ENCODE results near the gene CDC20. TPM values are rescaled to one million over a fixed set of nuclear protein-coding genes. Genes with fewer than 3 reads are reported as not detected.

The CDC20 gene
- polyA plus RNA-seq, 3 donors: 0.08 to 0.10 TPM; not detected in 1

GRCh38 chr1:43387976-43388599 is 29.3 kb downstream of the CDC20 start:
- Histone ChIP-seq H3K4me2 (replicated peaks; ENCODE audit: extremely low read depth, low read length, poor library complexity, severe bottlenecking) (no peak overlapping the region), H3K9ac (ENCODE audit: insufficient read depth, low read length, poor library complexity, severe bottlenecking) (peak overlapping the region; percentile 9), H3K27me3 (ENCODE audit: control insufficient read depth in 2 of 2, insufficient read depth in 2 of 2, low read length in 2 of 2) (no peaks in the 10 kb centered on the region), H3K4me1 (ENCODE audit: control insufficient read depth in 1 of 2, insufficient read depth in 2 of 2, low read length in 2 of 2) (peaks cover 18 to 30% of the 10 kb centered on the region in 2 donors), H3K36me3 (replicated peaks in 1 of 2; ENCODE audit: control insufficient read depth in 1 of 2, insufficient read depth in 2 of 2, low read length in 2 of 2) (peaks cover 49 to 53% of the 10 kb centered on the region in 2 donors), H3K79me2 (ENCODE audit: insufficient read depth, low read length) (peaks cover 56% of the 10 kb centered on the region), H4K20me1 (ENCODE audit: insufficient read depth, low read length) (peaks cover 16% of the 10 kb centered on the region), H3K4me3 (replicated peaks in 1 of 3; ENCODE audit: low read depth in 2 of 3, low read length in 3 of 3) (no peak overlapping the region), H2AFZ (ENCODE audit: insufficient read depth, low read depth, low read length, poor library complexity, severe bottlenecking) (no peak overlapping the region), H3K9me3 (replicated peaks in 1 of 2; ENCODE audit: control insufficient read depth in 1 of 2, insufficient read depth in 1 of 2, low read length in 2 of 2) (no peaks in the 10 kb centered on the region), H3K27ac (ENCODE audit: low read depth in 1 of 2, low read length in 2 of 2) (peak overlapping the region in 1 of 2 donors; percentile 88)
- TF ChIP-seq CTCF (IDR thresholded peaks at IDR 0.05): no peak
- Mint-ChIP-seq H3K27me3 (ENCODE audit: low read depth in 3 of 3) (no peaks in the 10 kb centered on the region), H3K4me1 (peaks cover 28% of the 10 kb centered on the region), H3K36me3 (peaks cover 48 to 51% of the 10 kb centered on the region in 2 donors), H3K9me3 (peaks cover 0 to 1% (median 0%) of the 10 kb centered on the region in 7 donors), H3K27ac (peak overlapping the region in 5 of 7 donors; percentile 28 to 100 (median 76)), H3K4me3 (no peak overlapping the region)
- DNase-seq: no peak
- 89% methylated on average over 2 of the region's 4 CpGs for WGBS (ENCODE audit: insufficient coverage)
- intact Hi-C loops (cut with micrococcal nuclease): loop anchor here (2.0 to 10.0 kb wide), 4 partner anchors 19 to 257 kb away; partner anchors contain the start of gene ELOVL1 (in 1 of the 2)

GRCh38 chr1:43388613-43389012 is 29.8 kb downstream of the CDC20 start:
- Histone ChIP-seq H3K9me3 (replicated peaks in 1 of 2; ENCODE audit: control insufficient read depth in 1 of 2, insufficient read depth in 1 of 2, low read length in 2 of 2) (no peaks in the 10 kb centered on the region), H3K4me2 (replicated peaks; ENCODE audit: extremely low read depth, low read length, poor library complexity, severe bottlenecking) (peak overlapping the region; percentile 87), H3K4me3 (replicated peaks in 1 of 3; ENCODE audit: low read depth in 2 of 3, low read length in 3 of 3) (peak overlapping the region in 1 of 3 experiments; percentile 94), H3K36me3 (replicated peaks in 1 of 2; ENCODE audit: control insufficient read depth in 1 of 2, insufficient read depth in 2 of 2, low read length in 2 of 2) (peaks cover 44 to 53% of the 10 kb centered on the region in 2 donors), H2AFZ (ENCODE audit: insufficient read depth, low read depth, low read length, poor library complexity, severe bottlenecking) (no peak overlapping the region), H3K4me1 (ENCODE audit: control insufficient read depth in 1 of 2, insufficient read depth in 2 of 2, low read length in 2 of 2) (peaks cover 18 to 30% of the 10 kb centered on the region in 2 donors), H3K9ac (ENCODE audit: insufficient read depth, low read length, poor library complexity, severe bottlenecking) (peak overlapping the region; percentile 9), H3K79me2 (ENCODE audit: insufficient read depth, low read length) (peaks cover 61% of the 10 kb centered on the region), H4K20me1 (ENCODE audit: insufficient read depth, low read length) (peaks cover 21% of the 10 kb centered on the region), H3K27me3 (ENCODE audit: control insufficient read depth in 2 of 2, insufficient read depth in 2 of 2, low read length in 2 of 2) (no peaks in the 10 kb centered on the region), H3K27ac (ENCODE audit: low read depth in 1 of 2, low read length in 2 of 2) (peak overlapping the region in 1 of 2 donors; percentile 88)
- peak overlapping the region in 6 of 7 donors; percentile 43 to 100 (median 97) for H3K27ac Mint-ChIP-seq
- intact Hi-C loops (cut with micrococcal nuclease): loop anchor here (2.0 to 10.0 kb wide), 4 partner anchors 20 to 256 kb away; partner anchors contain the start of gene ELOVL1 (in 1 of the 2)
- peaks cover 0 to 1% (median 0%) of the 10 kb centered on the region in 7 donors for H3K9me3 Mint-ChIP-seq
- no peaks in the 10 kb centered on the region for H3K27me3 Mint-ChIP-seq (ENCODE audit: low read depth in 3 of 3)
- peak overlapping the region; percentile 100 for H3K4me3 Mint-ChIP-seq
- H3K4me1 Mint-ChIP-seq: peaks cover 26% of the 10 kb centered on the region
- no peak for DNase-seq
- H3K36me3 Mint-ChIP-seq: peaks cover 45% of the 10 kb centered on the region in 2 donors
- WGBS (ENCODE audit: insufficient coverage): 51% methylated on average over 3 of the region's 3 CpGs
- no peak for TF ChIP-seq CTCF (IDR thresholded peaks at IDR 0.05)
